Adrenal gland (tissue), 12 donors: ENCODE data around the gene TBL2. TPM values are rescaled to one million over a fixed set of nuclear protein-coding genes. Genes with fewer than 3 reads are reported as not detected.
"Not testable (repeated sequence)": the region's sequence is repeated elsewhere in the genome, so short reads cannot be mapped to it uniquely, and the experiment has no call there.

Source experiments
- DNase-seq, 7 donors: peaks; one replicate each; pipeline ENCODE4 v3.0.0-alpha.2; 2019 to 2020
- H3K27ac ChIP-seq, 5 donors: fragments of 200-600 bp; sonication (generic) in 4 of 5; 1 replicate in 3 of 5; 2 replicates in 2 of 5; pipeline versions ENCODE4 v1.5.1 to v1.8.0; 2016 to 2020; ENCODE audit warnings: mild to moderate bottlenecking in 1 of 5
- H3K27me3 ChIP-seq: fragments of 200-600 bp; 2 replicates; pipeline ENCODE4 v1.8.0; 2021
- H3K36me3 ChIP-seq, 2 donors: fragments of 200-600 bp; replicated peaks in 1 of 2; 1 replicate in 1 of 2; 2 replicates in 1 of 2; pipeline versions ENCODE4 v1.5.1 to v1.8.0; 2018 to 2022
- H3K4me1 ChIP-seq, 2 donors: fragments of 200-600 bp; replicated peaks in 1 of 2; 1 replicate in 1 of 2; 2 replicates in 1 of 2; pipeline versions ENCODE4 v1.5.1 to v1.8.0; 2018 to 2021
- H3K4me3 ChIP-seq, 4 donors: fragments of 200-600 bp; sonication (generic) in 3 of 4; one replicate each; pipeline ENCODE4 v1.5.1; 2016 to 2018
- H3K9me3 ChIP-seq, 3 donors: fragments of 200-600 bp; sonication (generic) in 1 of 3; replicated peaks in 1 of 3; 1 replicate in 2 of 3; 2 replicates in 1 of 3; pipeline versions ENCODE4 v1.5.1 to v1.8.0; 2016 to 2021
- CTCF ChIP-seq, 6 experiments: fragments of 450-650 bp in 4 of 6; fragments of 200-600 bp in 2 of 6; sonication (generic) in 1 of 6; IDR thresholded peaks; 1 replicate in 5 of 6; 2 replicates in 1 of 6; pipeline versions ENCODE4 v1.5.1 to v1.8.0; 2016 to 2021; ENCODE audit warnings: antibody characterized with exemption in 6 of 6, mild to moderate bottlenecking in 2 of 6, moderate library complexity in 1 of 6
- POLR2A ChIP-seq, 2 donors: fragments of 450-650 bp; IDR thresholded peaks; one replicate each; pipeline ENCODE4 v1.6.1; 2017; ENCODE audit warnings: antibody characterized with exemption in 2 of 2, mild to moderate bottlenecking in 2 of 2, moderate library complexity in 1 of 2
- WGBS, 4 donors: extraction: QIAGEN DNeasy Blood & Tissue Kit in 2 of 4; methylation state at CpG; one replicate each; pipeline versions ENCODE4 v1.1.5 to v1.1.7; 2013 to 2017; 5-methylcytosine and 5-hydroxymethylcytosine counted together
- intact Hi-C, 2 donors: fragments of 100-400 bp; cut with DNase I; formaldehyde crosslinking; loops; one replicate each; pipeline versions ENCODE4 v1.14.1 to v1.15.0; 2022 to 2023
- polyA plus RNA-seq, 3 donors: library from polyadenylated mRNA; stranded (reverse); fragments of 200-250 nt in 2 of 3; fragments of 350-450 nt in 1 of 3; fragmentation: Illumina TruSeq in 1 of 3; extraction: RNeasy Lipid Tissue Mini Kit (QIAGEN cat#74804) in 1 of 3; gene quantifications; one replicate each; pipeline ENCODE4 v1.2.3, GENCODE V29; 2013 to 2014
- total RNA-seq, 9 donors: library from RNA; depleted of rRNA in 4 of 9; stranded (reverse); fragments of >200 nt in 4 of 9; fragments of 120-200 nt in 1 of 9; fragmentation: NEBNext Ultra II Directional in 1 of 9; extraction: Animal tissue kit (Norgen Biotek cat#: 25700) in 1 of 9; gene quantifications; one replicate each; pipeline versions ENCODE4 v1.1.0 to v1.2.4, GENCODE V29; 2013 to 2023
- donor health status: healthy with polysubstance abuse.
- donor health status: Bipolar disorder and iron deficiency.
- donor health status: DM: yes; HTN: yes; CAD: no.
- donor health status: DM: no; HTN: no; CAD: no.
- donor health status: DM: no; HTN: no; CAD: no.
- donor health status: DM: yes; HTN: yes; CAD: no.

Gene TBL2
- total and polyA plus RNA-seq, 12 donors: 14.2 to 136 (median 51.3) TPM

DNA sequence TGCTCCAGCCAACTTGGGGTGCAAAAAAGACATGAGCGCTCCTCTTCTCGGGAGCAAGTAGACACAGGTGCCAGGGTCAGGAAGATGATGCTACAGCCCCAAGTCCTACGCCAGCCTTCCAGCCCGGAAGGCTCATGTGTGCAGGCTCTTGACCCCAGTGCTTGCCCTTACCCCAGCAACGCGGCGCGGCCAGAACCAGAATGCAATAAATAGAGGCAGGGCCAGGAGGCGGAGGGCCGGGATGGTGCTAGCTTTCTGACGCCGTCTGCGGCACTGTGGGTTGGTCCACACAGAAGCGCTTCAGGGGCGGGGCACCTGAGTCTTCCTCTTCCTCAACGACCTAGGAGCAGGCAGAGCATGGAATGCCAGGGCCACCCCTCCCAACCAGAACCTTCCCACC lies 41.3 kb downstream of the TBL2 start:
- H3K27me3 ChIP-seq: no peaks in the 10 kb centered on the region
- TF ChIP-seq CTCF (IDR thresholded peaks at IDR 0.05) (no peak), POLR2A (IDR thresholded peaks at IDR 0.05) (no peak)
- no peak overlapping the region for H3K27ac ChIP-seq
- DNase-seq: no peak
- H3K9me3 ChIP-seq: no peaks in the 10 kb centered on the region
- 88 to 94% (median 91%) methylated on average over 10 to 16 of the region's 16 CpGs for WGBS, 4 donors
- H3K4me1 ChIP-seq: peaks cover 0 to 1% of the 10 kb centered on the region in 2 donors
- intact Hi-C loops: no loop called here
- no peak overlapping the region for H3K4me3 ChIP-seq
- peaks cover 0 to 70% of the 10 kb centered on the region in 2 donors for H3K36me3 ChIP-seq

DNA sequence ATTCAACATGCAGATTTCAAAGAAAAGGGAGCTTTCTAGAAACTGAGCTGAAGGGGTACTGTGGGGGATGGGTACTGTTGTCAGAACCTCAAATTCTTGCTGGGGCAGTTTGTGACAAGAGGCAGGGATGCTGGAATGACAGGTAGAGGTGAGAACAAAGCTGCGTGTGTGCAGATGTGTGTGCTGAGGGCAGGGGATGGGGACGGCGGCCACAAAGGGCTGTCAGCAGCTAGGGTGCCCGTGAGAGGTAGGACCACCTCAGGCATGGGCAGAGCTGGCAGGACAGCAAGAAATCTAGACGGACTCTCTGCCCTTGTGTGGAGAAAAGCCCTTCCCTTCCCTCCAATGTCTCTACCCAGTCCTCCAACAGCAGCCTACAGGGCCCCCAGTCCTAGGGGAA lies 41.9 kb downstream of the TBL2 start:
- H3K36me3 ChIP-seq: peaks cover 0 to 64% of the 10 kb centered on the region in 2 donors
- H3K4me1 ChIP-seq: no peaks in the 10 kb centered on the region
- intact Hi-C loops: no loop called here
- H3K9me3 ChIP-seq: no peaks in the 10 kb centered on the region
- DNase-seq: no peak
- H3K4me3 ChIP-seq: no peak overlapping the region
- H3K27me3 ChIP-seq: no peaks in the 10 kb centered on the region
- 76 to 89% (median 85%) methylated on average over 5 of the region's 5 CpGs for WGBS, 4 donors
- H3K27ac ChIP-seq: no peak overlapping the region
- TF ChIP-seq CTCF (IDR thresholded peaks at IDR 0.05): no peak
- TF ChIP-seq POLR2A (IDR thresholded peaks at IDR 0.05): no peak

DNA sequence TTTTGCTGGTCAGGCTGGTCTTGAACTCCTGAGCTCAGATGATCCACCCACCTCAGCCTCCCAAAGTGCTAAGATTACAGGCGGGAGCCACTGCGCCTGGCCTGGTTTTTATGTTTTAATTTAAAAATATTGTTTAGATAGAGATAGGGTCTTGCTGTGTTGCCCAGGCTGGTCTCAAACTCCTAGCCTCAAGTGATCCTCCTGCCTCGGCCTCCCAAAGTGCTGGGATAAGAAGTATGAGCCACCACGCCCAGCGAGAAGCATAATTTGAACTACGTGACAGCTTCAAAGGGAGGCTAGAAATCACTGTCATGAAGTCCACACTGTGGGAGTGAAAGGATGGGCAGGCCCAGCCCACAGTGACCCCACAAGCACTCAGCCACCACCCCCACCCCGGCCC lies 42.5 kb downstream of the TBL2 start:
- intact Hi-C loops, H3K4me1 ChIP-seq, DNase-seq, H3K27me3 ChIP-seq, H3K27ac ChIP-seq, H3K9me3 ChIP-seq, H3K4me3 ChIP-seq: not testable (repeated sequence)
- WGBS, 4 donors: 87 to 96% (median 92%) methylated on average over 7 of the region's 7 CpGs
- peaks cover 0 to 58% of the 10 kb centered on the region in 2 donors for H3K36me3 ChIP-seq

GRCh38 chr7:73533742-73534141 lies 44.6 kb downstream of the TBL2 start:
- no peaks in the 10 kb centered on the region for H3K27me3 ChIP-seq
- DNase-seq: no peak
- WGBS, 4 donors: 47 to 69% (median 65%) methylated on average over 7 to 9 of the region's 9 CpGs
- peaks cover 0 to 37% of the 10 kb centered on the region in 2 donors for H3K36me3 ChIP-seq
- no peaks in the 10 kb centered on the region for H3K9me3 ChIP-seq
- H3K4me3 ChIP-seq: no peak overlapping the region
- no peak overlapping the region for H3K27ac ChIP-seq
- intact Hi-C loops: no loop called here
- TF ChIP-seq POLR2A (IDR thresholded peaks at IDR 0.05) (no peak), CTCF (IDR thresholded peaks at IDR 0.05) (no peak)
- no peaks in the 10 kb centered on the region for H3K4me1 ChIP-seq

- Histone ChIP-seq H3K9me3 (no peaks in the 10 kb centered on the region), H3K27me3 (no peaks in the 10 kb centered on the region), H3K4me3 (no peak overlapping the region), H3K36me3 (peaks cover 0 to 21% of the 10 kb centered on the region in 2 donors), H3K4me1 (no peaks in the 10 kb centered on the region), H3K27ac (no peak overlapping the region)
- DNase-seq: no peak
- WGBS, 4 donors: 94 to 98% (median 96%) methylated on average over 5 to 6 of the region's 6 CpGs
- intact Hi-C loops: no loop called here
- TF ChIP-seq CTCF (IDR thresholded peaks at IDR 0.05) (no peak), POLR2A (IDR thresholded peaks at IDR 0.05) (no peak)
These were observed 46.2 kb downstream of the TBL2 start for GRCh38 chr7:73532224-73532623.
